GM08714 (cell line): ENCODE measurements around the gene MICU1.

Experiments
- H3K4me3 ChIP-seq: fragments of 200-500 bp; sonication (Bioruptor generic); 2 replicates; pipeline ENCODE4 v1.5.1; 2014; ENCODE audit warnings: mild to moderate bottlenecking, low read length, inconsistent platforms
- ZNF274 ChIP-seq: IDR thresholded peaks from 2 replicates; pipeline ENCODE4 v1.6.1; 2012; ENCODE audit warnings: mild to moderate bottlenecking, low read depth, low read length

Gene MICU1

GRCh38 chr10:72337722-72338121 lies 288.2 kb downstream of the MICU1 start:
- H3K4me3 ChIP-seq, result no peak overlapping the region
- TF ChIP-seq ZNF274, result no peak

GRCh38 chr10:72337039-72337629 lies 288.7 kb downstream of the MICU1 start:
- TF ChIP-seq ZNF274, result no peak
- no peak overlapping the region for H3K4me3 ChIP-seq

DNA sequence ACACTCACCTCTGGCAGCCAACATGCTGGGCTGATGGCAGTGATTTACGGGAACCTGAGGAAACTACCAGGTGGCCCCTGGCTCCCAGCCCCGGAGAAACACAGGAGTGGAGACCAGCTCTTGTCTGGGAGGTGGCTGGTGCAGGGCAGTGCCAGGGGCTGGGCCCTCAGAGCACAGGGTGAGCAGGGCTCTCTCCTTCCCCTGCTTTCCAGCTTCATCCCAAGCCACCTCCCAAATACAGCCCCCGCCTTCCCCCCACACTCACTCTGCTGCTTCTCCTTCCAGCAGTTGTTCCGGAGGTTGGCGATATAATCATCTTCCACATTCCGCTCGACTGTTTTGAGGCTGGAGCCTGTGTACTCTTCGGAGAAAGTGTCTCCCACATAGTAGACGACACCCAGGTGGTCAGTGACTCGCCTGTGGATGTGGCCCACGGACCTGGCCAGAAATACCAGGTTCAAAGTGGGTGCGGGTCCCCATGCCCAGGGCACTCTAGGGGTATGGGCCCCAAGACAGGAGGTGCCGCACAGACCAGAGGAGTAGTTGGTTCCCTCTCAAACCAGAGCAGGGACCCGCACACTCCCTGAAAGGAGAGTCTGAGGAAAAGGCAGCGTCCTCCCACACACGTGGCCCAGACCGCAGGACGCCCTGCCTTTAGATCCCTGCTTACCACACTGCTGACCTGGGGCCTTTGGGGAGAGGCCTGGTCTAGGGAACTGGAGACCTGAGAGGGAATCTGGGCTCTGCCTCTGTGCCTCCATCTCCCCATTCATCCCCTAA lies 289.4 kb downstream of the MICU1 start:
- TF ChIP-seq ZNF274, result no peak

DNA sequence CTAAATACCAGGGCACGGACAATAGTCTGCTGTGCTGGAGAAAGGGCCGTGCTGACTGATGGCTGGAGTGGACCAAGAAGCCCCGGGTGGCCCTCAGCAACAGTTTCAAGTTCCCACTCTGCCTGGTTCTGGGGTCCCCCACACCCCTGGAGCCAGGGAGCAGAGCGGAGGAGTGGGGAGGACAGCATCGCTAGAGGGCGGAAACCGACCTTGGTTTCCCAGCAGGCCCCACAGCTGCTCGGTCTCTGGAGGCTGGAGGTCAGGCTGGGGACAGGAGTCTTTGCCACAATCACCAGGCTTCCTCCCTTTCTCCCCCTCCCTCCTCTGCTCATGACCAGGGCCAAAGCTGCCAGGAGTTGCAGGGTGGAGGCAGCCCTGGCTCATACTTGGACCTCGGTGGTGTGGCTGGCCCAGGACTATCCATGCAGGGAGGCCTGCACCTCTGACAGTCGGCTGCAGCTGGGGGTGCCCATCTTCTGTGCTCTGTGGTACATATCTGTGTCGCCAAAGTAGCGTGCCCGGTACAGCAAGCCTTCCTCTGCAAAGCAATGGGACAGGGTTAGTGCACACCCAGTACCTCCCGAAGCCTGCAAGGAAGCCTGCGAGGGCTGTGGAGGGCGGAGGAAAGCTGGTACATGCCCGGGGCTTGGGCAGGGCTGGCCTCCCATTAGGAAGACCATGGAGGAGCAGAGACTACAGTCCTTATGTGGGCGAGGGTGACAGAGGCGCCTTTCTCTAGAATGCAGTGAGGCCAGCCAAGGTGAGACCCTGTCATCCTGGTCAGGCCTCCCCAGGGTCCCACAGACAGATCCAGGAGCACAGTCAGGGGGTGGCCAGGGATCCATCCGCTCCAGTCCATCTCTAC lies 290.3 kb downstream of the MICU1 start:
- no peak overlapping the region; the same call in 1 of the 2 replicates for H3K4me3 ChIP-seq
- TF ChIP-seq ZNF274, result no peak

More for the DNA sequence above, 289.4 kb downstream of the MICU1 start:
- H3K4me3 ChIP-seq, result no peak overlapping the region

DNA sequence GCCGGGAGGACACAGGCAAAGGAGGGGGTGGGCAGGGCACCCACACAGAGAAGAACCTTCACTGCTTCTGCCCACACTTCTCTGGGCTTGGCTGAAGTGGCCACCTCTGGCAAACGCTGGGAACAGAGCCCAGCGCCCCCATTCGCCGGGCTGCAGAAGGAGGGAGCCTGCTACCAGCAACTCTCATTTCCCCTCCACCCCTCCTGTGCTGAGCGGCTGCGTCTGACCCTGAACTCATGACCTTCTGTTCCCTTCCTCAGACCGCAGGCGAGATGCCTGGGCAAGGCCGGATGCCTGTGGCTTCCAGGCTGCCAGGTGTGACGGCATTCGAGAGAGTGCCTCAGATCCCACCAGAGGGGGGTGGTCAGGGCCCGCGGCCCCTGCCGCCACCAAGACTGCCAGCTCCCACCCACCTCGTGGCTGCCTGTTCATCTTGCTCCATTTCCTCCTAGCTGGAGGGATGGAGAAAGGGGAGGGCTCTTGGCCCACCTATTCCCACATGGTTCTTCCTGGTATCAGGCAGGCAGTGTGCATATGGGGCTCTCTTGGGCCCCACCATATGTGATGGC lies 291.0 kb downstream of the MICU1 start:
- H3K4me3 ChIP-seq, result no peak overlapping the region; the same call in 1 of the 2 replicates
- TF ChIP-seq ZNF274, result no peak

GRCh38 chr10:72334196-72334824 lies 291.6 kb downstream of the MICU1 start:
- TF ChIP-seq ZNF274, result no peak
- H3K4me3 ChIP-seq, result no peak overlapping the region; the same call in 1 of the 2 replicates

GRCh38 chr10:72333112-72334015 lies 292.5 kb downstream of the MICU1 start:
- TF ChIP-seq ZNF274, result no peak

GRCh38 chr10:72332423-72333111 lies 293.3 kb downstream of the MICU1 start:
- no peak for TF ChIP-seq ZNF274
- no peak overlapping the region for H3K4me3 ChIP-seq

More at GRCh38 chr10:72333112-72334015, 292.5 kb downstream of the MICU1 start:
- H3K4me3 ChIP-seq, result no peak overlapping the region

- TF ChIP-seq ZNF274, result no peak
- H3K4me3 ChIP-seq, result no peak overlapping the region
Observed at GRCh38 chr10:72331575-72332422, 294.1 kb downstream of the MICU1 start.

DNA sequence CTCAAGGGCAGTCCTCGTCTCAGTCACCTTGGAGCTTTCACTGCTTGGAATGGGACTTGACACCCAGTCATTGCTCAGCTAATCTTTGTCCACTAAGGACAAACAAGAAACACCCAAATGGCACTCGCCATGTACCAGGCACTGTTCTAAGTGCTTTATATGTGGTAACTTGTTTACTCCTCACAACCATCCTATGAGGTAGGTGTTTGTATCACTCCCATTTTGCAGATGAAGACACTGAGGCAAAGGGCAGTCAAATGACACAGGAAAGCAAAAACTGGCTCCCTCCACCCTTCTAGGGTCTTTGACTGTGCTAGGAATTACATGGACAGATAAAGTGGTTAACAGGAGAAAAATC lies 295.8 kb downstream of the MICU1 start:
- H3K4me3 ChIP-seq, result no peak overlapping the region
- TF ChIP-seq ZNF274, result no peak

- no peak overlapping the region for H3K4me3 ChIP-seq
- no peak for TF ChIP-seq ZNF274
Observed at GRCh38 chr10:72329290-72330068, 296.4 kb downstream of the MICU1 start.

GRCh38 chr10:72328829-72329204 lies 297.1 kb downstream of the MICU1 start:
- H3K4me3 ChIP-seq, result no peak overlapping the region
- no peak for TF ChIP-seq ZNF274
